Iris pigment epithelial cell (primary cell): ENCODE measurements around the gene PRRT1B.

ENCODE experiments used
- DNase-seq: peaks from one replicate; pipeline ENCODE4 v3.0.0-alpha.2; 2011; ENCODE audit warnings: low read depth

PRRT1B gene

DNA sequence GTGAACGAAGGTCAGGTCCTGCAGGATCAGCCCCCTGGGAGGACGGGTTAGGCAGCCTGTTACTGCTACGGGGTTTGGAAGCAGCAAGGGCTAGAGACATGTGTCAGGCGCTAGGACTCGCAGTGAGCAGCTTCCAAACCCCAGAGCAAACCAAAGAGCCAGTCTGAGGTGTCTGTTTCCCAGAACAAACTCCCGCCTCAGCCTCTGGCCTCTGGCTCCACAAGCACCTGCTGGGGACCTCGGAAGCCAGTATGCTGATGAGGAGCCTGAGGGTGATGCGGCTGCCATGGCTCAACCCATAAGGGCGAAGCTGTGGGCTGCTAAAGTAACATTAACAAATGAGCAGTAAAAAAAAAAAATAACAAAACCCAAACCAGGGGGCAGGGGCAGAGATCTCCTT, 35.0 kb downstream of the PRRT1B start:
- DNase-seq, result no peak

DNA sequence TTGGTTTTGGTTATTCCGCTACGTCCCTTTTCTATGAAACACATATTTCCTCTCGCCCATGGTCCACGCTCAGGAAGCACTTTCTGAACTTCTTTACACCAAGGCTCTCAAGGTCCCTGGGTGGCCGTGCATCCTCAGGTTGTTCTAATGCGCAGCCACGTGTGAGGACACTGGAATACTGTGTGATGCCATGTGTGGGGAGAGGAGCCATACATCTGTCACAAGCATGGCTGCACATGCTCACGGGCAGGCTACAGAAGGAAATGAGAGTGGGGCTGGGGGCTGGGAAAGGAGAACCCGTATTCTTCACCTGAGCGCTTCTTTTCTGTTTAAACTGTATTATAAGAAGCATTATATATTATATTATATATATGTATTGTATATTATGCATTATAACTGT, 36.7 kb downstream of the PRRT1B start:
- no peak for DNase-seq

DNA sequence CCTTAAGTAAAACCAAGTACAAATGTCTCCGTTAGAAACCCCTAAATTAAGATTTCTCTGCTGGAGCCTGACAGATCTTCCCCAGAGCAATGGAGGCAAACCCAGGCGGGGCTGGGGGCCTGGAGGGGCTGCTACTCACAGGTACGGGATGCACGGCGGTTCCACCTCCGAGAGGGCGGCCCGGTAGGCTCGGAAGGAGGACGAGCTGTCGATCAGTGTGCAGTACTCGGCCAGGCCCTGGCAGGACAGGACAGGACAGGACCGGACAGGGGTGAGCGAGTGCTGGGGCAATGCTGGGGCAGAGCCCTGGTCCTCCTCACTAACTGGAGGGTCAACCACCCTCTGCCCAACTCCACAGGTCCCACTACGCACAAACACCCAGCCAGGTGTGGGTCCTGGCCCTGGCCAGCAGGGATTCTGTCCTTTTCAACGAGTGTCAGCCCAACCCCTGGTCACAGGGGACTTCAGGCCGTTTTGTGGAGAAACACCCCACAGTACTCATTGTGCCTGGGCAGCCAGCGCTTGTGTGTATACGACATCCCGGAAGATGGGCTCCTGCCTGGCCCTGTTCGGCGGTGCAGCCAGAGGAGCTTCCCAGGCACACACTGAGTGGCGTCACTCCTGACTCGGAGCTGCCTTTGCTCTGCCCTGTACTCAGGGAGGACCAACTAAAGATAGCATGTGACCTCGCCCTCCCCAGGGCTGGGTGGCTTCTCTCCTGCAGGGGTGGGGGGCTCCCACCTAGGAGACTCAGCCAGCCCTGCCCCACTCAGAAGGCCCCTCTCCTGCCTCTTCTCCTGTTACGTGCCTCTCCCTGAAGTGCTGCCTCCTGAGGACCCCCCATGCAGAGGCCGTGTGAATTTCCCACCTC, 37.4 kb downstream of the PRRT1B start:
- DNase-seq, result no peak

DNA sequence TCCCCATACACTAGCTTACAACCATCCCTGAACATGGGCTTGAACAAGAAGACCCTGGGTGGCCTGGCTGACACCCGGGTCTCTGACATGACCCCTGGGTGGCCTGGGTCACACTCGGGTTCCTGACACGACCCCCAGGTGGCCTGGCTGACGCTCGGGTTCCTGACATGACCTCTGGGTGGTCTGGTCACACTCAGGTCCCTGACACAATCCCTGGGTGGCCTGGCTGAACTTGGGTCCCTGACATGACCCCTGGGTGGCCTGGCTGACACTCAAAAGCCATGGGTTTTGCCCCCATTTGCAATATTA, 38.0 kb downstream of the PRRT1B start:
- DNase-seq, result no peak

DNA sequence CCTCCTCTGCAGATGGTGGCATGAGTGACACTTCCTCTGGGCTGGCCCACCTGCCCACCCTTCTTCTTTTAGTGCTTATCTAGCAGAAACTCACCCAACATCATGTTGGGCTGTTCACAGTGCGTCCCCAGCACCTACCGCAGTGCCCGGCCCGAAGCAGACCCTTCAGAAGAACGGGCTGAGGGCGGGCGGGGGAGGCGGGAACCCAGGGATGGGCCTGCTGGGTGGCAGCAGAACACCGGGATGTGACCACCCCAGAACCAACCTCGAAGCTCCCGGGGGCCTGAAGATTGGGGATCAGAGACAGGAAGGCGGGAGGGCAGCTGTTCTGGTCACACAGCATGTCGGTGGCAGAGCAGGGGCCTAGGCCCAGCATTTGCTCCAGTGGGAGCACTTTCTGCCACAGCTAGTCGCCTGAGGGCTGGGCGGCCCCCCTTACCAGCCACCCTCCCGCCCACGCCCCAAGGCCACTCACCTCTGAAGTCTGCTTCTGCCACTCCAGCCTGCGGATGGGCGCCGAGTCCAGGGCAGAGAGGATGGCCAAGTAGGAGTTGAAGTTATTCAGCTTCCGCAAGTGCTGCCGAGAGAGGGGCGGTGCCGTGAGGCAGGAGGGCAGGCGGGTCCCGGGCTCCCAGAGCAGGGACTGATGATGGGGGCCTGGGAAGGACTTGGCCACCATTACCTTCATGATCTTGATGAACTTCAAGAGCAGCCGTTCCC, 38.7 kb downstream of the PRRT1B start:
- DNase-seq, result no peak

DNA sequence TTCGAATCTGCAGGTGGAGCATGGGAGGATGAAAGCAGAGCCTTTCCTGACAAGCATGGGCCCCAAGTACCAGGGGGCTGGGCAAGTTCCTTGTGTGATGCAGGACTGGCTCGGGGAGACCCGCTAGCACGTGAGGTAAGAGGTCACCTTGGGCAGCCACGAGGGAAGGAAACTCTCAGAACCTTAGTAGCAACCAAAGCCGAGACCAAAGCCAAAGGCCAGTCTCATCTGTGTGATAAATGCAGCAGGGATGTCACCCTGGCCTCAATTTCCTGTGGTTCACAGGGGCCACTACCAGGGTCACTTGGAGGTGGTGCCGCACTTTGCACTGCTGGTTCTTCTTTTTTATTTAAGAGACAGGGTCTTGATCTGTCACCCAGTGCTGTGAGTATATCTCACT, 39.5 kb downstream of the PRRT1B start:
- DNase-seq, result no peak

DNA sequence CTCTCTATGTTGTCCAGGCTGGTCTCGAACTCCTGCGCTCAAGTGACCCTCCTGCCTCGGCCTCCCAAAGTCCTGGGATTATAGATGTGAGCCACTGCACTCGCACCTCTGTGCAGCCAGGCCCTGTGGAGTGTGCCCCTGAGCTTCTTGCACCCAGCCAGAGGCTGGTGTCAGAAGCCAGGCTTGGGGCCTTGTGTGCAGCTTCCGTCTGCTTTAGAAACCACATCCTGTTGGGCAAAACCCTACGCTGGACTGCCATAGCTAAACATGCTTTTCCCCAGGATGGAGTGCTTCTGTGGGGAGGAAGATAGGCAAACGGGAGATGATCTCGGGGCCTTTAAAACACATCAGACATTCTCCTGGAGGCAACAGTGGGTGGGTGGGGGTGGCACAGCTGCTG, 40.1 kb downstream of the PRRT1B start:
- peak; percentile 59 for DNase-seq

DNA sequence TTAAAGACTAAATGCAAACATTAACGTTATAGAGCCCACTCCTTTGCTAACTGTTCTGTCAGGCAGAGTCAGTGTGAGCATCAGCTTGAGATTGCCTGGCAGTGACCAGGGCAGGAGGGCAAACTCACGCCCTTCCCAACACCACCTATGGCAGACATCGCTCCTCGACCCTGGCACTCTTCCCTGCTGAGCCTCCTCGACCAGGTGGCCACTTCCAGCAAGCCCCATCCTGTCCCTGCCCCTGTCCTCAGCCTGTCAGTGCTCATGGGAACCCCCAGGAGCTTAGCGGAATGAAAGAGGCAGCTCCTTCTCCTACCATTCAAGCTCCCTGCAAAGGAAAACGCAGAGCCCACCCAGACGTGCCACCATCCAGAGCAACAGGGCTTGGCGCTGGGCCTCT, 42.0 kb downstream of the PRRT1B start:
- DNase-seq, result no peak

DNA sequence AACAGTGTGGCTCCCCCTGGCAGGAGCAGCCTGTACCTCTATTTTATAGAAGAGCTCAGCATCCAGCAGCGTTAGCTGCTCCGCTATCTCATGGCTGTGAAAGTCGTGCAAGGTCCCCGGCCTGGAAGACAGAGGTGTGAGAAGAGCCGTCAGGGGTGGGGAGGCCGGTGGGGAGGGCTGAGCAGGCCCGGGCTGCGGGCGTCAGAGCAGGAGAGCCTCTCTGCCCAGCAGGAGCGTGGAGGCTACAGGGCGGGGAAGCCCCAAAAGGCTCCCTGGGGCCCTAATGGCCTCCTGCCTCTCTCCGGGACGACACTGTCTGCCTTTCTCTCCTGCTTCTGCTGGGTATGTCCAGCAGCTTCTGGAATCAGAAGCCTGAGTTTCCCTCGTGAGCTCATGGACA, 42.6 kb downstream of the PRRT1B start:
- DNase-seq, result no peak

DNA sequence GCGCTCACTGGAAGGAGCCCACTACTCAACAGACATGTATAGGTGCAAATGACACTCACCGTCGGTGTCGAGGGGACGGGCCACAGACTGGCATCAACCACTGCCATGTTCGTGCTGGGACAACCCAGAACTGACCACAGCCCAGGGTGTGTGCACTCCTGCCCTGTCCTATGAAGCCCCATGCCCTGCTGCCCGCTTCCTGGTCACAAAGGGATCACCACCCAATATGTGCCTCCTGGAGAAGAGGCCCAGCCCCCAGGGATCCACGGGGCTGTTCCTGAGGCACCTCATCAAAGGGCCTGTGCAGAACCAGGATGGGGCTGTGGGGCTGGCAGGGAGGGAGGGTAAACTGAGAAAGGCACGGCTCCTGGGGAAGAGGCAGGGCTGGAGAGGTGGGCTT, 43.1 kb downstream of the PRRT1B start:
- DNase-seq, result no peak

DNA sequence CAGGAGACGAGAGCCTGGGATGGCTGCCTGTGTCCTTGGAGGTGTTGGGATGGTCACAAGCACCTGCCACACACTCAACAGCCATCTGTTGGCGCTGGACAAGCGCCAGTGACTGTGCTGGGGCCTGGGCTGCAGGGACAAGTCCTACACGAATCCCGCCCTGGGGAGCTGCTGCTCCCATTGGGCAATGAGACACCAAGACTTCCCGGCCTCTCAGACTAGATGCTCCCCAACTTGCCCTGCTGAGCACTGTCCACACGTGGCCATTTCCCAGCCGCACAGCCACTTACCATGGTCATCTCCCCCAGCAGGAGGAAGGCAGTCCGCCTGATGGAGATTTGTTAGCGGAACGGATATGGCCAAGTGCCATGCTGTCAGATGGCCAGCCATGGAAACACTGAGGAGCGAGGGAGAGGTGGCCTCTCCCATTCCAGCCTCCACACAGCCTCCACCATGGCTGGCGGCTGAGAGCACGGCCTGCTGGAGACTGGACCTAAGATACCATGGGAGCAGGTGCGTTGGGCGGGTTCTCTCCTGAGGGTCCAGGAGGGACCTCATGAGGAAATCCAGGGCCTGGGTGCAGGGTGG, 43.9 kb downstream of the PRRT1B start:
- no peak for DNase-seq

DNA sequence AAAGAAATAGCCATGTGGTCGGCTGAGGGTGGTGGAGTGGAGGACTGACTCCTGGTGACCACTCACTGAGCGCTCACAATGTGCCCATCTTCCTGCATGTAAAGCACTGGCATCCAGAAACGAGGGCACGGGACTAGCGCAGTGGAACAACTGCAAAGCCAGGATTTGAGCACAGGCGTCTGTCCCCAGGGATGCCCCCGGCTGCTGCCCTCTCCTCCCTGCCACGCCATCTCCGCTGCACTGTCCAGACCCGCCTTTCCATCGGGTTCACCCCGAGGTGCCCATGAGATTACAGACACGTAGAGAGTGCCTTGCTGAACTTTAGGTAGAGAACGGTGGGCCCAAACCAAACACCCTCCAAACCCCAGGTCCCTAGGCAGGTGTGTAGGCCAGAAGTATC, 44.7 kb downstream of the PRRT1B start:
- no peak for DNase-seq

DNA sequence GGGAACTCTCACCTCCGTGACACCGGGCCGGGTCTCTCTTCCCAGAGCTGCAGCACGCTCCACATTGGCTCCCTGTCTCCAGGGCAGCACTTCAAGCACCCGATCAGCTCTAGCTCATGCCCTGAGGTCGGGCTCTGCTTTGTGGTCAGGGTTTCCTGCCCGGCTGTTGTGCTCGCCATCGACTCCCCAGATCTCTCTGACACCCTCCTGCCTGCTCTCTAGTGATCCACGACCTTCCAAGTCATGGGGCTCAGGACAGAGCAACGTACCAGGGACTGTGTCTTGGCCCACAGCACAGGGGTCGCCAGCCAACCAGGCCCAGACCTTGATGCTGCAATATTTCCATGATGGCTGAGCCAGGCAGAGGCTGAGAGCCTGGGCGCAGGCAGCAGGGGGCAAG, 45.1 kb downstream of the PRRT1B start:
- no peak for DNase-seq

DNA sequence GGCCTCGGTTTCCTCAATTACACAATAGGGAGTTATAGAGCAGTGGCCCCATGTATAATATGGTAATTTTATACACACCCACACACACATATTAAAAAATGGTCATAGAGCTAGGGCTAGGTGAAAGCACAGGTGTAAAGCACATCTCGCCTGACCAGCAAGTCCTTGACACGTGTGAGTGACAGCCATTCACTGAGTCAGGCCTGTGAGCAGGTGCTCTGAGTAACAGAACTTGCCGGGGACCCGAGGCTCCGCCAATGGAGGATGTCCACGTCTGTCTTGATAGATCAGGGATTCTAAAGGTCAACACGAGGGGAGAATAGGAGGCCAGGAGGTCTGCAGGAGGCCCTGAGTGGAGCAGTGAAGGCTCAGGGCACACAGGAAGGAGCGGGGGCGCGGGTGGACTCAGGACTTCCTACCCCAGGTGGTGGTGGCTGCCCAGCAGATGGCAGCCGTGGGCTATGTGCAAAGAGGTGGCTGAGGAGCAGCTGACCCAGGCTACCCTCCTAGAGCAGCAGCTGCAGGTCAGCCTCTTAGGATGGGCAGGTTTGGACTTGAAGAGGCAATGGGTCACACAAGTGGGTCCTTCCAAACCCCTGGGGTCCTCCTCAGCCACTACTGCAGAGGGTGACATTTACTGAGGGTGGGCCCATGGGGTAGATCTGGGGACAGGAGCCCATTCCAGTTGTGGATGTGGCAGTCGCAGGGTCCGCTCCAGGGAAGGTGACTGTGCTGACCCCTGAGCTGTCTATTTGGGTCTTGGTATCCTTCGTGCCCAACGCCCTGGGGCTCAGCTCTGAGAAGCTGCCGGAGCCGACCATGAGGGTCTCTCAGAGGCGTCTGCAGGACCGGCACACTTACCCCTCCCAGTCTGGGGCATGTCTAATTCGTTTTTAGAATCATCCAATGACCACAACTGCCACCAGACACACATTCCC, 45.9 kb downstream of the PRRT1B start:
- DNase-seq, result peak; percentile 74

DNA sequence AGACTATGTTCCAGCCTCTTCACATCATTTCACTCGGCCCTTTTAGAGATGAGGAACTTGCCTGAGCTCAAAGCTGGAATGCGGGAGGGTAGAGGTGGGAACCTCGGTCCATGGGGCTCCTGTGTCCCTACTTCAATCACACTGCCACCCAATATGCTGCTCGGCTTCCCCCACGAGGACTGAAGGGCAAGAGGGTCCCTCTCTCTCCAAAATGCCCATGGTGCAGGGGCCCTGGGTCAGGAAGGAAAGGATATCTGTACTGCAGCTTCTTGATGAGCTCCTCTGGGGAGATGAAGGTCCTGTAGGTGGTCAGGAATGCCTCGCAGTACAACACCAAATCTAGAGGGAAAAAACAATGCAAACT, 46.5 kb downstream of the PRRT1B start:
- no peak for DNase-seq

DNA sequence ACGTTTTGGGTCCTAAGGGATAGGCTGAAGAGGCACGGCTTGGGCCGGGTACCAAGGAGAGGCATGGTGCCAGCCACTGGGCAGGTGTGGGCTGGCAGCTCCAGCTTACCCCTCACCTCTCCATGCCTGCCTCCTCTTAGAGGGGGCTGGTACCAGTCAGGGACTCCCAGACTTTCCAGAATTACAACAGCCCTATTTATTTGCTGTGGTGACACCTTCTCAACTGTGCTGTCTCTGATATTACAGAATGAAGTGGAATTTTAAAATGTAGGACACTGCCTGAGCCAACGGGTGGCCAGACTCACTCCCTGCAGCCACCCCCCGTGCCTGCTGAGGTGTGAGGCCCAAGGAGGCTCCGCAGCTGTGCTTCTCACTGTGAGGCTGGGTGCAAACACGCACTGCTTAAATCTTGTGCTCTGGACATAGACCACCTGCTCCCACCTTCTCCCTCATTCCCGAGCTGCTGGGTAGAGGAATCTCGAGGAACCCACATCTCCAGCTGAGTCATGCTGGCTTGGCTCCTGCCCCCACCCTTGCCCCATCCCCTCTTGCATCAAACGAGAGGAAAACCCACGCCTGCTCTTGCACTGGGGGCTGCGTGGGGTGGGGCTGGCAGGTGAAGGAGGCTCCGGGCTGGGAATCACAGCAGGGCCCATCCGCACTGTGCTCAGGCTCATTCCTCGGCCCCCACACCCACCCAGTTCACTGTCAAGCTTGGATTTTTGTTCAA, 47.9 kb downstream of the PRRT1B start:
- no peak for DNase-seq

DNA sequence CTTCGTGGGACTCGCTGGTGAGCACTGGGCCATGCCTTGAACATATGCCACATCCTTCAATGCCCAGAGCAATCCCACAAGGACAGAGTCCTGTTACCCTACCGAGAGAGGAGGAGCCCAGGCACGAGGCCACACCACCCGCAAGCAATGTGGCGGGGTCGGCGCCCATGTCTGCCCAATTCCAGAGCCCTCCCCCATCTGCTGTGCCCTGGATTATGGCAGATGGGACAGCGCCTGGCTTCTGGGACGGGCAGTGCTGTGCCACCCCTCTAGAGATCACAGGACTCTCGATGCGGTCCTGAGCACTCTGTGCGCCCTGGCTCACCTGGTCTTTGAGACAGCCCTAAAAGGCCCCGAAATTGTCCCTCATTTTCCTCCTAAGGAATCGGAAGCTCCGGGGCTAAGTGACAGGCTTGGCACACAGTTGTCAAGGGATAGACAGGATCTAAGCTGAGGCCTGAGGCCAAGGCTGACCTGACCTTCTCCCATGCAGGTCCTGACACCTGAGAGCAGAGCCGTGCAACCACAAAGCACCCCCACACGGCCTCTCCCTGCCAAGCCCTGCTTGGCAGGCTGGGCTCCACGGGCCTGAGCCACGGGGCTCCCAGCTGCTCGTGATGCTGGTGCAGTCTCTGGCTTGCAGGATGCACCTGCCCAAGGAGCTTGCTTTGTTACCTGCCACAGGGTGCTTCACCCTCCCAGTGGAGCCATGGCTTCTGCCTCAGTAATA, 48.8 kb downstream of the PRRT1B start:
- no peak for DNase-seq

DNA sequence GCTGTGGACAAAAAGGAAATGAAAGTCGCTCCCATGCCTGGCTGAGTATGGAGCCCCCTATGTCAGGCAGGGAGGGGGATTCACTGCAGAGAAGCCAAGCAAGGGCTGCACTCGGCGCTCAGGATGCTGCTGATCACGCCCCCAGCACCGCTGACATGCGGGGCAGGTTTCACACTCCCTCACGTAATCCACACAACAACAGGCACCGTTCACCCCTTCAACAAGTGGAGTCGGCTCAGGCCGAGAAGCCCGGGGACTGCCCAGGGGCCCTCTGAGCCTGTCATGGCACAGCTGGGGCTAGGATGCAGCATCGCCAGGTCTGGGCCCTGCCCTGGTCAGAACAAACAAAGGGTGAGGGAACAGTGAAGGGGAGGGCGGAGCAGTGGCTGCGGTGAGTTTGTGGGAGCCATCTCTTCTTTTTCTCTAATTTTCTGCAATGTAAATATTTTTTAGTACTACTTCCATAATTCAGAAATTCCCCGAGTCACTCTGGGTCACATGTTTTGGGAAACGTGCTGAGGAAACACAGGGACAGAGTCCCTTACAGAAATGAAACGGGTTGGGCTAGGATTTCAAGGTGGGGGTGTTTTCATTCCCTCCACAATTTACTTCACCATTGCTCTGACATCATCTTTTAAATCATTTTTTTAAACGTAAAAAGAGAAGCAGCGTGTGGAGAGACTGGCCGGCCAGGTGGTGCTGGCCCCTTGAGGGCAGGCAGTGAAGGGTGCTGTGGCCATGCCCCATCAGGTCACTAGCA, 49.8 kb downstream of the PRRT1B start:
- no peak for DNase-seq

DNA sequence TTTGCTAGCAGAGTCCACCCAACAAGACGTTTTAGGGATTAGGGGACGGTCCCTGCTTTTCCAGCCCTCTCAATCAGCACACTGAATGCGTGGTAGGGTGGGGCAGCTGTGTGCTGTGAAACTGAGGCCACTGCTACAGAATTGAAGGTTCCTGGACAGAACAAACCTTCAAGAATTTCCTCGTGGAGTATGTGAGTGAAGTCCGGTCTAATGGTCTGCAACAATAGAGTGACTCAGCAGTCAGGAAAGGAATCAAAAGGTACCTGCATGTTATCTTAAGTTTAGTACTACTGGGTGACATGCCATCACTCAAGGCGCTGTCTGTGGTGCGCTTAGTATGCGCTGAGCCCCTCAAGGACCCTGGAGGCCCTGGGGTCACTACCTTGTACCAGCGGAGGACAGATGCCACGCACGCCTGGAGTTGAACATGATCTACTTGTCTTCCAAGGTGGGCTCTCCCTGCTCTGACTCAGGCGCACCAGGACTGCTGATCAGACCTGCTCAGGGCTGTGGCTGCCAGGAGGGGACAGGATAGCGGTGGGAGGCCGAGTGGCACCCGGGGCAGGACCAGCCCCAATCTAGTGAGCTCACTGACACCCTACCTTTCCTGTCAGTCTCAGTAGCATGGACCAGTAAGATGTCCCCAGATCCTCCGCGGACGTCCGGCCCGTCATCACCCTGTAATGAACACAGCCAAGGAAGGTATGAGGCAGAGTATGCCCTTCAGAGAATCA, 50.5 kb downstream of the PRRT1B start:
- no peak for DNase-seq

DNA sequence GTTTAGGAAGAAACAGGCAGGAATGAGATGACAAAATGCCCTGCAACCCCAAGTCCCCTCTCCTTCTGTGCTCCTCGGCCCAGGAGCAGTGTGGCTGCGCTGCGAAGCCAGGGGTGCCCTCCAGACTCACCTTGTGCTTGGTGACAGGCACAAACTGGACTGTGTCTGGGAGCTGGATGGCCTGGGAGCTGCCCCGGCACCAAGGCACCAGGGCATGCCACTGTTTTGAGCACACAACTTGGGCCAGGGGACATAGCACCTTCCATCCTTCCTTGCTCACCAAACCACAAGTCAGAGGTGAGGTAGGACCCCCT, 51.1 kb downstream of the PRRT1B start:
- no peak for DNase-seq
